Skin epidermis (tissue), 12 donors: Measurements from ENCODE around the gene NOTUM.

Experiments used
- H3K27ac ChIP-seq, 21 experiments: fragments of 200-600 bp; sonication (generic) in 11 of 21; one replicate each; pipeline ENCODE4 v1.5.0; 2020; ENCODE audit warnings: mild to moderate bottlenecking in 3 of 21, inconsistent platforms in 2 of 21, moderate library complexity in 2 of 21
- H3K4me3 ChIP-seq, 7 experiments: fragments of 200-600 bp; sonication (generic) in 2 of 7; one replicate each; pipeline ENCODE4 v1.5.0; 2020; ENCODE audit warnings: inconsistent platforms in 2 of 7, mild to moderate bottlenecking in 2 of 7, moderate library complexity in 1 of 7

The NOTUM gene

GRCh38 chr17:81961087-81961511, at the start of gene NOTUM:
TSS of gene NOTUM (minus strand) at chr17:81961187. CDS start at chr17:81960909, 278 bp downstream.
- H3K27ac ChIP-seq: no peak within 1 kb of the TSS
- peak within 1 kb of the TSS; percentile 25 to 44 (median 32) for H3K4me3 ChIP-seq

GRCh38 chr17:82009413-82009812, 48.4 kb upstream of the NOTUM start:
- Histone ChIP-seq H3K27ac (no peak overlapping the region), H3K4me3 (no peak overlapping the region)

GRCh38 chr17:82008941-82009405, 48.0 kb upstream of the NOTUM start:
- Histone ChIP-seq H3K4me3 (no peak overlapping the region), H3K27ac (no peak overlapping the region)

- Histone ChIP-seq H3K4me3 (no peak overlapping the region), H3K27ac (no peak overlapping the region)
Observed at GRCh38 chr17:82008258-82008940, 47.4 kb upstream of the NOTUM start.

GRCh38 chr17:82007495-82008257, 46.7 kb upstream of the NOTUM start:
- Histone ChIP-seq H3K4me3 (no peak overlapping the region), H3K27ac (no peak overlapping the region)

GRCh38 chr17:82007228-82007494, 46.2 kb upstream of the NOTUM start:
- Histone ChIP-seq H3K27ac (no peak overlapping the region), H3K4me3 (no peak overlapping the region)

GRCh38 chr17:82006468-82007227, 45.7 kb upstream of the NOTUM start:
- Histone ChIP-seq H3K27ac (no peak overlapping the region), H3K4me3 (no peak overlapping the region)

GRCh38 chr17:82005701-82006348, 44.8 kb upstream of the NOTUM start:
- H3K27ac ChIP-seq: no peak overlapping the region
- no peak overlapping the region for H3K4me3 ChIP-seq

GRCh38 chr17:82004517-82005455, 43.8 kb upstream of the NOTUM start:
- Histone ChIP-seq H3K4me3 (no peak overlapping the region), H3K27ac (peak overlapping the region in 8 of 21 experiments; percentile 6 to 71 (median 45))

GRCh38 chr17:82003411-82004381, 42.7 kb upstream of the NOTUM start:
- Histone ChIP-seq H3K4me3 (no peak overlapping the region), H3K27ac (peak overlapping the region in 14 of 21 experiments; percentile 6 to 71 (median 40))

GRCh38 chr17:82001571-82002056, 40.6 kb upstream of the NOTUM start:
- no peak overlapping the region for H3K27ac ChIP-seq
- no peak overlapping the region for H3K4me3 ChIP-seq

- no peak overlapping the region for H3K4me3 ChIP-seq
Observed at GRCh38 chr17:82000803-82001570, 40.0 kb upstream of the NOTUM start.

GRCh38 chr17:81999976-82000802, 39.2 kb upstream of the NOTUM start:
- H3K27ac ChIP-seq: no peak overlapping the region
- H3K4me3 ChIP-seq: no peak overlapping the region

More at GRCh38 chr17:82000803-82001570, 40.0 kb upstream of the NOTUM start:
- no peak overlapping the region for H3K27ac ChIP-seq

GRCh38 chr17:81999587-81999975, 38.6 kb upstream of the NOTUM start:
- Histone ChIP-seq H3K27ac (no peak overlapping the region), H3K4me3 (no peak overlapping the region)

- no peak overlapping the region for H3K4me3 ChIP-seq
- H3K27ac ChIP-seq: no peak overlapping the region
Observed at GRCh38 chr17:81998691-81999438, 37.9 kb upstream of the NOTUM start.
